Measurements from ENCODE around the gene PTPRT.

DNA sequence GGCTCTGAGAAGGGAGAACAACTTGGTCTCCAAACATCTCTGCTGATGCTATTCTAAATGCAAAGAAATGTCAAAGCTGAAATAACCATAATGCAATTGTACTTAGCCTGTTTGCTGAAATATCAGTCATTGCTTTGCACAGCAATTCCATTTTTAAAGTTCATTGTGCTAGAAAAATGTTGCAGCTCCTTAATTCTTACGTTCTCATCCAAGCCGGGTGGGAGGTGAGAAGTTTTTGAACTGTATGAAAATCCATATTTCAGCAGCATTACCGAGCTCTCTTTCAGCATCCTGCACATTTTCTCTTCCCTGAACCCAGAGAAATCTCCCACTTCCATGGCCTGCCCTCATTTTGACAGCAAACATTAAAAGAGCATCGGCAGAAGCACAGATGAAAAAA, 630.0 kb downstream of the PTPRT start:
- TF ChIP-seq, protein P1, sequence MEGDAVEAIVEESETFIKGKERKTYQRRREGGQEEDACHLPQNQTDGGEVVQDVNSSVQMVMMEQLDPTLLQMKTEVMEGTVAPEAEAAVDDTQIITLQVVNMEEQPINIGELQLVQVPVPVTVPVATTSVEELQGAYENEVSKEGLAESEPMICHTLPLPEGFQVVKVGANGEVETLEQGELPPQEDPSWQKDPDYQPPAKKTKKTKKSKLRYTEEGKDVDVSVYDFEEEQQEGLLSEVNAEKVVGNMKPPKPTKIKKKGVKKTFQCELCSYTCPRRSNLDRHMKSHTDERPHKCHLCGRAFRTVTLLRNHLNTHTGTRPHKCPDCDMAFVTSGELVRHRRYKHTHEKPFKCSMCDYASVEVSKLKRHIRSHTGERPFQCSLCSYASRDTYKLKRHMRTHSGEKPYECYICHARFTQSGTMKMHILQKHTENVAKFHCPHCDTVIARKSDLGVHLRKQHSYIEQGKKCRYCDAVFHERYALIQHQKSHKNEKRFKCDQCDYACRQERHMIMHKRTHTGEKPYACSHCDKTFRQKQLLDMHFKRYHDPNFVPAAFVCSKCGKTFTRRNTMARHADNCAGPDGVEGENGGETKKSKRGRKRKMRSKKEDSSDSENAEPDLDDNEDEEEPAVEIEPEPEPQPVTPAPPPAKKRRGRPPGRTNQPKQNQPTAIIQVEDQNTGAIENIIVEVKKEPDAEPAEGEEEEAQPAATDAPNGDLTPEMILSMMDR (IDR thresholded peaks at IDR 0.05): no peak
- TF ChIP-seq POLR2A (IDR thresholded peaks at IDR 0.05) (no peak), EP300 (IDR thresholded peaks at IDR 0.05) (no peak), POLR2AphosphoS5 (IDR thresholded peaks at IDR 0.05) (no peak)
